HL-60 (cell line): ENCODE measurements around the gene KCNT1.

Experiments used
- DNase-seq, 2 experiments: peaks; one replicate each; pipeline ENCODE4 v3.0.0-alpha.2; 2010 to 2020; ENCODE audit warnings: low read depth in 1 of 2, low spot score in 1 of 2
- H3K27ac ChIP-seq: fragments of 250-450 bp; sonication (Bioruptor Pico); replicated peaks from 2 replicates; pipeline ENCODE4 v1.5.1; 2020; ENCODE audit warnings: mild to moderate bottlenecking, moderate library complexity
- H3K27me3 ChIP-seq: fragments of 250-450 bp; sonication (Bioruptor Pico); 2 replicates; pipeline ENCODE4 v1.5.1; 2021; ENCODE audit warnings: mild to moderate bottlenecking, moderate library complexity; ENCODE audit not compliant: insufficient read depth, poor library complexity, severe bottlenecking
- H3K4me3 ChIP-seq: replicated peaks from 2 replicates; pipeline ENCODE4 v1.5.1; 2011; ENCODE audit warnings: mild to moderate bottlenecking, control low read depth, low read length; ENCODE audit not compliant: insufficient read depth
- GABPA ChIP-seq: IDR thresholded peaks from 2 replicates; pipeline ENCODE4 v1.6.1; 2012; ENCODE audit warnings: low read depth
- POLR2AphosphoS5 ChIP-seq: IDR thresholded peaks from 2 replicates; pipeline ENCODE4 v1.6.1; 2012; ENCODE audit warnings: low read depth
- SPI1 ChIP-seq: IDR thresholded peaks from 2 replicates; pipeline ENCODE4 v1.6.1; 2012; ENCODE audit warnings: low read depth, mild to moderate bottlenecking, borderline replicate concordance
- TF ChIP-seq, protein P1 (sequence below): IDR thresholded peaks from 2 replicates; pipeline ENCODE4 v1.6.1; 2012; ENCODE audit warnings: low read depth; ENCODE audit not compliant: insufficient replicate concordance
- TF ChIP-seq, protein P2 (sequence below): IDR thresholded peaks from one replicate; pipeline ENCODE4 v1.5.1; 2011; ENCODE audit warnings: low read length, control low read depth, inconsistent platforms; ENCODE audit not compliant: insufficient read depth

Gene KCNT1

DNA sequence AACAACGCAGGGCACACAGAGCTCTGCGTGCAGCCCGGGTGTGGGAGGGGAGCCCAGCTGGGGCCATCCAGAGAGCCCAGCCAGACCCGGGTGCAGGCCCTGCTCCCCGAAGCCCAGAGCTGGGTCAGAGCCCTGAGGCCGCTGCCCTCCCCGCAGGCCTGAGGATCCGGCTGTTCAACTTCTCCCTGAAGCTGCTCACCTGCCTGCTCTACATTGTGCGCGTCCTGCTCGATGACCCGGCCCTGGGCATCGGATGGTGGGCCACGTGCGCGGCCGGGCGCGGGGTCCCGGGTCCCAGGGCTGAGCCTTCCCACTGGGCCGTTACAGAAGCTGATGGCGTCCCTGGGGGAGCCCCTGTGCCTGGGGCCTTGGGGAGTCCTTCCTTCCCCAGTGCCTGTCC lies 48.8 kb downstream of the KCNT1 start:
- Histone ChIP-seq H3K27me3 (no peaks in the 10 kb centered on the region), H3K4me3 (no peak overlapping the region), H3K27ac (no peak overlapping the region)
- DNase-seq, result no peak
- TF ChIP-seq, protein P1, sequence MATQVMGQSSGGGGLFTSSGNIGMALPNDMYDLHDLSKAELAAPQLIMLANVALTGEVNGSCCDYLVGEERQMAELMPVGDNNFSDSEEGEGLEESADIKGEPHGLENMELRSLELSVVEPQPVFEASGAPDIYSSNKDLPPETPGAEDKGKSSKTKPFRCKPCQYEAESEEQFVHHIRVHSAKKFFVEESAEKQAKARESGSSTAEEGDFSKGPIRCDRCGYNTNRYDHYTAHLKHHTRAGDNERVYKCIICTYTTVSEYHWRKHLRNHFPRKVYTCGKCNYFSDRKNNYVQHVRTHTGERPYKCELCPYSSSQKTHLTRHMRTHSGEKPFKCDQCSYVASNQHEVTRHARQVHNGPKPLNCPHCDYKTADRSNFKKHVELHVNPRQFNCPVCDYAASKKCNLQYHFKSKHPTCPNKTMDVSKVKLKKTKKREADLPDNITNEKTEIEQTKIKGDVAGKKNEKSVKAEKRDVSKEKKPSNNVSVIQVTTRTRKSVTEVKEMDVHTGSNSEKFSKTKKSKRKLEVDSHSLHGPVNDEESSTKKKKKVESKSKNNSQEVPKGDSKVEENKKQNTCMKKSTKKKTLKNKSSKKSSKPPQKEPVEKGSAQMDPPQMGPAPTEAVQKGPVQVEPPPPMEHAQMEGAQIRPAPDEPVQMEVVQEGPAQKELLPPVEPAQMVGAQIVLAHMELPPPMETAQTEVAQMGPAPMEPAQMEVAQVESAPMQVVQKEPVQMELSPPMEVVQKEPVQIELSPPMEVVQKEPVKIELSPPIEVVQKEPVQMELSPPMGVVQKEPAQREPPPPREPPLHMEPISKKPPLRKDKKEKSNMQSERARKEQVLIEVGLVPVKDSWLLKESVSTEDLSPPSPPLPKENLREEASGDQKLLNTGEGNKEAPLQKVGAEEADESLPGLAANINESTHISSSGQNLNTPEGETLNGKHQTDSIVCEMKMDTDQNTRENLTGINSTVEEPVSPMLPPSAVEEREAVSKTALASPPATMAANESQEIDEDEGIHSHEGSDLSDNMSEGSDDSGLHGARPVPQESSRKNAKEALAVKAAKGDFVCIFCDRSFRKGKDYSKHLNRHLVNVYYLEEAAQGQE, result no peak
- TF ChIP-seq, protein P2, sequence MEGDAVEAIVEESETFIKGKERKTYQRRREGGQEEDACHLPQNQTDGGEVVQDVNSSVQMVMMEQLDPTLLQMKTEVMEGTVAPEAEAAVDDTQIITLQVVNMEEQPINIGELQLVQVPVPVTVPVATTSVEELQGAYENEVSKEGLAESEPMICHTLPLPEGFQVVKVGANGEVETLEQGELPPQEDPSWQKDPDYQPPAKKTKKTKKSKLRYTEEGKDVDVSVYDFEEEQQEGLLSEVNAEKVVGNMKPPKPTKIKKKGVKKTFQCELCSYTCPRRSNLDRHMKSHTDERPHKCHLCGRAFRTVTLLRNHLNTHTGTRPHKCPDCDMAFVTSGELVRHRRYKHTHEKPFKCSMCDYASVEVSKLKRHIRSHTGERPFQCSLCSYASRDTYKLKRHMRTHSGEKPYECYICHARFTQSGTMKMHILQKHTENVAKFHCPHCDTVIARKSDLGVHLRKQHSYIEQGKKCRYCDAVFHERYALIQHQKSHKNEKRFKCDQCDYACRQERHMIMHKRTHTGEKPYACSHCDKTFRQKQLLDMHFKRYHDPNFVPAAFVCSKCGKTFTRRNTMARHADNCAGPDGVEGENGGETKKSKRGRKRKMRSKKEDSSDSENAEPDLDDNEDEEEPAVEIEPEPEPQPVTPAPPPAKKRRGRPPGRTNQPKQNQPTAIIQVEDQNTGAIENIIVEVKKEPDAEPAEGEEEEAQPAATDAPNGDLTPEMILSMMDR, result no peak
- TF ChIP-seq GABPA, result no peak
- TF ChIP-seq SPI1, result no peak
- no peak for TF ChIP-seq POLR2AphosphoS5

DNA sequence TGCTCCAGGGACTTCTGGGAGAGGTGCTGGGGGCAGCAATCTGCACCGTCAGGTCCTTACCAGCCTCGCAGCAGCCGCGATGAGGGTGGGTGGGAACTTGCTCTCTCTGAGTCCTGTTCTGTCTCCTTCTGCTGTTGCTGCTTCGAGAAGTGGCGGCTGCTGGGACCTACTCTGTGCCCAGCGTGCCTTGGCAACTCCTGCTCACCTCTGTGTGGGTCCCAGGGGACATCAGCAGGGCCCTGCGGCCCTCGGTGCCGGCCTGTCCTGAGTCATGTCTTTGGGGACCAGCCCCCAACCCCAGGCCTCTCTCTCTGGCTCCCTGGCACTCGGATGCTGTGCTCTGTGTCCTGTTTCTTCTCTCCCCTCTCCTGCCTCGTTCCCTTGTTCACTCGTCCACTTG lies 49.5 kb downstream of the KCNT1 start:
- no peak for DNase-seq

DNA sequence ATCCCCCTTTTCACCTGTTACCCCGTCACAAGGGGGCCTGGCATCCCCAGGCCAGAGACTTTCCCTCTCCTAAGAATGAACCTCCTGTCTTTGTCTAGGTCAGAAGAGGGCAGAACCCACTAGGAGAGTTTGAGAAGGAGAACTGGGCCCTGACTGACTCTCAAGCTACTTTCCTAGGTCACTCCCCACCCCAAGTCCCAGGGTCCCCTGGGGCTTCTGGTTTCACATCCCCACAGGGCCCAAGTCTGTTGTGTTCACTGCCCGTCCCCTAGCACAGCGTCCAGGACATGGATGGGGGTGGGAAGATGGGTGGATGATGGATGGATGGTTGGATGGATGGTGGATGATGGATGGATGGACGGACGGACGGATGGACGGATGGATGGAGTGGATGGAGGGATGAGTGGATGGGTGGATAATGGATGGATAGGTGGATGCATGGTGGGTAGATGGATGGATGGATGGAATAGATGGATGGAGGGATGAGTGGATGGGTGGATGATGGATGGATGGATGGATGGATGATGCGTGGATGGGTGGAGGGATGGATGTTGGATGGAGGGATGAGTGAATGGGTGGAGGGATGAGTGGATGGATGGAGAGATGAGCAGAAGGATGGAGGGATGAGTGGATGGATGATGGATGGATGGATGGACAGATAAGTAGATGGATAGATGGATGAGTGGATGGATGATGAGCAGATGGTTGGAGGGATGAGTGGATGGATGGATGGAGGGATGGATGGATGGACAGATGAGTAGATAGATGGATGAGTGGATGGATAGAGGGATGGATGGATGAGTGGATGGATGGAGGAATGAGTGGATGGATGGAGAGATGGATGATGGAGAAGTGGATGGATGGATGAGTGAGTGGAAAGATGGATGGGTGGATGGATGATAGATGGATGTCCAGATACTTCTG lies 50.6 kb downstream of the KCNT1 start:
- TF ChIP-seq SPI1 (no peak), GABPA (no peak)
- H3K27me3 ChIP-seq, result no peaks in the 10 kb centered on the region

More for the DNA sequence above, 49.5 kb downstream of the KCNT1 start:
- Histone ChIP-seq H3K27ac (no peak overlapping the region), H3K27me3 (no peaks in the 10 kb centered on the region), H3K4me3 (no peak overlapping the region)
- TF ChIP-seq, protein P2, result no peak
- no peak for TF ChIP-seq POLR2AphosphoS5
- TF ChIP-seq GABPA, result no peak

DNA sequence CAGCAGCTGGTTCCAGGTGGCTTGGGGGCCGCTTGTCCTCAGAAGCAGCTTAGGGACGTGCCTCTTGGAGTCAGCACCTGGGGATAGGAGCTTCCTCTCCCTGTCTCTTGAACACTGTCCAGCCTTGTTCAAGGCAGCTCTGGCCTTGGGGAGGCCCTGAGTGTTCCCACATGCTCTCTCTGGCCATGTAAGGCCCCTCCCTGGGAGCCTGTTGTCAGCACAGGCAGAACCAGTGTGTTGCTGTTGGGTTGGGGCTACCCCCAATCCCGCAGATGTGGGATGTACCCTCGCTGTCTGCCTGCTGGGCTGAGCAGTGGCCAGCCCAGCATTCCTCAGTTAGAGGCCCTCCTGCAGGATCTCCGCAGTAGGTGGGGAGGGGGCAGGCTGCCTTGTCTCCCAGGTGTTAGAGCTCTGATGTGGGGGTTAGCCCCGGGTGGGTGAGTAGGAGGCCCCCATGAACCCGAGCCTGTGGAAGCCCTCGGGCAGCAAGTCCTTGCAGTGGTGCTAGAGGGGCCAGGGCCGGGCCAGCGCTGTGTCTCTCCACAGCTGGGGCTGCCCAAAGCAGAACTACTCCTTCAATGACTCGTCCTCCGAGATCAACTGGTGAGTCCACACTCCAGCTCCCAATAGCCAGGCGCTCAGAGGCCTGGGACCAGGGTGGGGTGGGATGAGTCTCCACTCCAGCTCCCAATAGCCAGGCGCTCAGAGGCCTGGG lies 51.6 kb downstream of the KCNT1 start:
- no peak for DNase-seq
- Histone ChIP-seq H3K4me3 (no peak overlapping the region), H3K27me3 (no peaks in the 10 kb centered on the region), H3K27ac (no peak overlapping the region)
- TF ChIP-seq, protein P1, result no peak
- TF ChIP-seq GABPA, result no peak
- no peak for TF ChIP-seq POLR2AphosphoS5
- TF ChIP-seq SPI1, result no peak
- TF ChIP-seq, protein P2, result no peak

More for the DNA sequence above, 50.6 kb downstream of the KCNT1 start:
- Histone ChIP-seq H3K4me3 (no peak overlapping the region), H3K27ac (no peak overlapping the region)
- no peak for DNase-seq
